ENCODE results near the gene TAAR5. TPM values are rescaled to one million over a fixed set of nuclear protein-coding genes. Genes with fewer than 3 reads are reported as not detected.
"Not testable (repeated sequence)": the region's sequence is repeated elsewhere in the genome, so short reads cannot be mapped to it uniquely, and the experiment has no call there.

The TAAR5 gene
- total RNA-seq, 1 donor from 2014 or later = not detected

GRCh38 chr6:132611616-132612015 lies 22.1 kb upstream of the TAAR5 start:
- Histone ChIP-seq H3F3A (ENCODE audit: low read depth) (no peaks in the 10 kb centered on the region), H4K20me1 (ENCODE audit: low read depth) (no peaks in the 10 kb centered on the region), H3K9ac (no peak overlapping the region), H3K4me1 (peaks cover 4% of the 10 kb centered on the region), H2AFZ (replicated peaks) (no peak overlapping the region), H3K79me2 (ENCODE audit: low read depth) (no peaks in the 10 kb centered on the region), H3K36me3 (no peaks in the 10 kb centered on the region), H3K27ac (no peak overlapping the region), H3K27me3 (no peaks in the 10 kb centered on the region), H3K4me2 (no peak overlapping the region), H3K4me3 (no peak overlapping the region), H3K9me3 (ENCODE audit: low read depth) (no peaks in the 10 kb centered on the region)
- no peak overlapping the region for H3K4me3 Mint-ChIP-seq
- peaks cover 22% of the 10 kb centered on the region for H3K4me1 Mint-ChIP-seq
- no peaks in the 10 kb centered on the region for H3K9me3 Mint-ChIP-seq
- no peak overlapping the region for H3K27ac Mint-ChIP-seq
- no peak for DNase-seq (ENCODE audit: low spot score)
- no peaks in the 10 kb centered on the region for H3K27me3 Mint-ChIP-seq (ENCODE audit: insufficient read depth, low read depth)
- no peak for TF ChIP-seq EZH2 (IDR thresholded peaks at IDR 0.05)
- TF ChIP-seq CTCF (IDR thresholded peaks at IDR 0.05) = no peak
- TF ChIP-seq EZH2phosphoT487 (IDR thresholded peaks at IDR 0.05) = no peak
- no peaks in the 10 kb centered on the region for H3K36me3 Mint-ChIP-seq

GRCh38 chr6:132607544-132608233 lies 18.1 kb upstream of the TAAR5 start:
- Mint-ChIP-seq H3K27me3 (ENCODE audit: insufficient read depth, low read depth) (peaks cover 4% of the 10 kb centered on the region), H3K27ac (no peak overlapping the region), H3K36me3 (no peaks in the 10 kb centered on the region), H3K9me3 (no peaks in the 10 kb centered on the region), H3K4me3 (no peak overlapping the region), H3K4me1 (peaks cover 17% of the 10 kb centered on the region)
- no peaks in the 10 kb centered on the region for H3K36me3 ChIP-seq
- H3K27ac ChIP-seq = no peak overlapping the region
- H3F3A ChIP-seq (ENCODE audit: low read depth) = no peaks in the 10 kb centered on the region
- no peaks in the 10 kb centered on the region for H3K4me1 ChIP-seq
- H3K9ac ChIP-seq = no peak overlapping the region
- no peaks in the 10 kb centered on the region for H3K27me3 ChIP-seq
- DNase-seq (ENCODE audit: low spot score) = no peak
- no peak for TF ChIP-seq EZH2 (IDR thresholded peaks at IDR 0.05)
- TF ChIP-seq CTCF (IDR thresholded peaks at IDR 0.05) = no peak
- TF ChIP-seq EZH2phosphoT487 (IDR thresholded peaks at IDR 0.05) = no peak
- no peak overlapping the region for H2AFZ ChIP-seq (replicated peaks)
- no peaks in the 10 kb centered on the region for H4K20me1 ChIP-seq (ENCODE audit: low read depth)
- H3K4me2 ChIP-seq = no peak overlapping the region
- H3K4me3 ChIP-seq = no peak overlapping the region
- no peaks in the 10 kb centered on the region for H3K9me3 ChIP-seq (ENCODE audit: low read depth)
- H3K79me2 ChIP-seq (ENCODE audit: low read depth) = no peaks in the 10 kb centered on the region

- H3K9me3 ChIP-seq (ENCODE audit: low read depth) = no peaks in the 10 kb centered on the region
- no peak overlapping the region for H2AFZ ChIP-seq (replicated peaks)
- H3F3A ChIP-seq (ENCODE audit: low read depth) = no peaks in the 10 kb centered on the region
- peaks cover 18% of the 10 kb centered on the region for H3K4me1 Mint-ChIP-seq
- no peaks in the 10 kb centered on the region for H4K20me1 ChIP-seq (ENCODE audit: low read depth)
- H3K27me3 ChIP-seq = no peaks in the 10 kb centered on the region
- no peak overlapping the region for H3K27ac Mint-ChIP-seq
- H3K79me2 ChIP-seq (ENCODE audit: low read depth) = no peaks in the 10 kb centered on the region
- H3K4me1 ChIP-seq = no peaks in the 10 kb centered on the region
- H3K4me2 ChIP-seq = no peak overlapping the region
- H3K4me3 ChIP-seq = no peak overlapping the region
- H3K27me3 Mint-ChIP-seq (ENCODE audit: insufficient read depth, low read depth) = peaks cover 4% of the 10 kb centered on the region
- no peak overlapping the region for H3K27ac ChIP-seq
- no peak for DNase-seq (ENCODE audit: low spot score)
- no peaks in the 10 kb centered on the region for H3K36me3 ChIP-seq
- H3K9ac ChIP-seq = no peak overlapping the region
- no peaks in the 10 kb centered on the region for H3K9me3 Mint-ChIP-seq
- TF ChIP-seq EZH2 (IDR thresholded peaks at IDR 0.05) = no peak
- TF ChIP-seq CTCF (IDR thresholded peaks at IDR 0.05) = no peak
- TF ChIP-seq EZH2phosphoT487 (IDR thresholded peaks at IDR 0.05) = no peak
- H3K4me3 Mint-ChIP-seq = no peak overlapping the region
- H3K36me3 Mint-ChIP-seq = no peaks in the 10 kb centered on the region
Observed at GRCh38 chr6:132604635-132605152, 15.2 kb upstream of the TAAR5 start.

GRCh38 chr6:132600900-132601299 lies 11.4 kb upstream of the TAAR5 start:
- not testable (repeated sequence) for H3K27ac ChIP-seq; DNase-seq (ENCODE audit: low spot score); H3F3A ChIP-seq (ENCODE audit: low read depth); H3K36me3 ChIP-seq; H3K4me1 Mint-ChIP-seq; H3K9ac ChIP-seq; H3K27me3 Mint-ChIP-seq (ENCODE audit: insufficient read depth, low read depth); H3K9me3 ChIP-seq (ENCODE audit: low read depth); H3K27me3 ChIP-seq; H3K9me3 Mint-ChIP-seq; H3K4me2 ChIP-seq; H4K20me1 ChIP-seq (ENCODE audit: low read depth); H3K4me3 Mint-ChIP-seq; H3K27ac Mint-ChIP-seq; H3K4me3 ChIP-seq; H2AFZ ChIP-seq (replicated peaks); H3K36me3 Mint-ChIP-seq; H3K79me2 ChIP-seq (ENCODE audit: low read depth); H3K4me1 ChIP-seq

Measured in neural progenitor cell (in vitro differentiated cells).